Osteoblast (primary cell): ENCODE results near the gene RSRC1. TPM values are rescaled to one million over a fixed set of nuclear protein-coding genes. Genes with fewer than 3 reads are reported as not detected.

Experiments used
- DNase-seq: peaks from one replicate; pipeline ENCODE4 v3.0.0; 2011; ENCODE audit warnings: low spot score, mixed read lengths; ENCODE audit not compliant: insufficient read length; ENCODE audit errors: missing footprints
- H2AFZ ChIP-seq: 2 replicates; pipeline ENCODE4 v1.6.0; 2011; ENCODE audit warnings: mild to moderate bottlenecking, low read length
- H3K27ac ChIP-seq: 2 replicates; pipeline ENCODE4 v1.5.1; 2011; ENCODE audit warnings: mild to moderate bottlenecking, low read depth, low read length, moderate library complexity
- H3K27me3 ChIP-seq: 2 replicates; pipeline ENCODE4 v1.6.0; 2012; ENCODE audit warnings: mild to moderate bottlenecking, control low read depth, inconsistent platforms, low read length, moderate library complexity; ENCODE audit not compliant: insufficient read depth
- H3K36me3 ChIP-seq: 2 replicates; pipeline ENCODE4 v1.5.1; 2011; ENCODE audit warnings: mild to moderate bottlenecking, low read length, control low read depth, moderate library complexity; ENCODE audit not compliant: insufficient read depth
- H3K4me1 ChIP-seq: 2 replicates; pipeline ENCODE4 v1.5.1; 2011; ENCODE audit warnings: mild to moderate bottlenecking, low read length, control low read depth, moderate library complexity; ENCODE audit not compliant: insufficient read depth
- H3K4me2 ChIP-seq: 2 replicates; pipeline ENCODE4 v1.6.0; 2011; ENCODE audit warnings: mild to moderate bottlenecking, low read length; ENCODE audit not compliant: insufficient read depth
- H3K4me3 ChIP-seq: fragments of 200-600 bp; sonication (generic); 3 replicates; pipeline ENCODE4 v1.5.1; 2012; ENCODE audit warnings: mild to moderate bottlenecking, low read length, inconsistent platforms; ENCODE audit not compliant: insufficient read depth
- H3K79me2 ChIP-seq: 2 replicates; pipeline ENCODE4 v1.6.0; 2012; ENCODE audit warnings: mild to moderate bottlenecking, low read length, control low read depth, inconsistent platforms; ENCODE audit not compliant: insufficient read depth
- H3K9me3 ChIP-seq: 2 replicates; pipeline ENCODE4 v1.5.1; 2011; ENCODE audit warnings: low read depth, low read length, control low read depth
- H4K20me1 ChIP-seq: 2 replicates; pipeline ENCODE4 v1.6.0; 2012; ENCODE audit warnings: mild to moderate bottlenecking, low read length, control low read depth; ENCODE audit not compliant: insufficient read depth
- total RNA-seq: library from RNA; depleted of rRNA; stranded (reverse); fragments of >200 nt; gene quantifications from 2 replicates; pipeline ENCODE4 v1.2.3, GENCODE V29; 2012
- TF ChIP-seq, protein P1 (sequence below): IDR thresholded peaks from 2 replicates; pipeline ENCODE4 v1.5.1; 2011; ENCODE audit warnings: mild to moderate bottlenecking, low read depth, low read length, moderate library complexity; ENCODE audit errors: extremely low read depth

Gene RSRC1
- total RNA-seq, 1 donor, result 69.8 TPM

DNA sequence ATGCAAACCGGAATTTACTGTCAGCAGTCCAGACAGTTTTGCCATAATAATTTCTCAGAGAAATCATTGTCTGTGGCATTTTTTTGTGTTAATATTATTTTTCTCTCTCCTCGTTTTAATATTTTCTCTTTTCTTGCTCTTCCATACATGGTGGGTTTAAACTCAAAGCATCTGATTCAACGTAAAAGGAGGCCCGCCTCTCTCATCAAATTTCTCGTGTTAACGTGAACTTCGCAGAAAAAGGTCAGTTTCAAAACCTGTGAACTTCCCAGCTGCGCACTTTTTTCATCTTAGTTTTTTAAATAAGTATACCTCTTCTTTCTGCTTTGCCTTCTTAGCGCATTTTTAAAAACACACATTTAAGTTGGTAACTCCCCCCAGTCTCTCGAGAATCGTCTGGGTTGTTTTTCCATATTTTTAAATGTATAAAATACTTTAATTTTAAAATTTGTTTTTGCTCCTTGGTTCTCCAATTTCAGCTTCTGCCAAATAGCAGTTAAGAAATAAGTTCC lies 12.8 kb upstream of the RSRC1 start:
- Histone ChIP-seq H3K4me2 (peak overlapping the region; percentile 75), H3K9me3 (no peaks in the 10 kb centered on the region), H4K20me1 (no peaks in the 10 kb centered on the region), H3K27me3 (peaks cover 32% of the 10 kb centered on the region), H2AFZ (peak overlapping the region; percentile 82), H3K27ac (no peak overlapping the region), H3K36me3 (peaks cover 22% of the 10 kb centered on the region), H3K4me1 (no peaks in the 10 kb centered on the region), H3K4me3 (no peak overlapping the region), H3K79me2 (peaks cover 2% of the 10 kb centered on the region)
- TF ChIP-seq, protein P1, sequence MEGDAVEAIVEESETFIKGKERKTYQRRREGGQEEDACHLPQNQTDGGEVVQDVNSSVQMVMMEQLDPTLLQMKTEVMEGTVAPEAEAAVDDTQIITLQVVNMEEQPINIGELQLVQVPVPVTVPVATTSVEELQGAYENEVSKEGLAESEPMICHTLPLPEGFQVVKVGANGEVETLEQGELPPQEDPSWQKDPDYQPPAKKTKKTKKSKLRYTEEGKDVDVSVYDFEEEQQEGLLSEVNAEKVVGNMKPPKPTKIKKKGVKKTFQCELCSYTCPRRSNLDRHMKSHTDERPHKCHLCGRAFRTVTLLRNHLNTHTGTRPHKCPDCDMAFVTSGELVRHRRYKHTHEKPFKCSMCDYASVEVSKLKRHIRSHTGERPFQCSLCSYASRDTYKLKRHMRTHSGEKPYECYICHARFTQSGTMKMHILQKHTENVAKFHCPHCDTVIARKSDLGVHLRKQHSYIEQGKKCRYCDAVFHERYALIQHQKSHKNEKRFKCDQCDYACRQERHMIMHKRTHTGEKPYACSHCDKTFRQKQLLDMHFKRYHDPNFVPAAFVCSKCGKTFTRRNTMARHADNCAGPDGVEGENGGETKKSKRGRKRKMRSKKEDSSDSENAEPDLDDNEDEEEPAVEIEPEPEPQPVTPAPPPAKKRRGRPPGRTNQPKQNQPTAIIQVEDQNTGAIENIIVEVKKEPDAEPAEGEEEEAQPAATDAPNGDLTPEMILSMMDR, result no peak
- no peak for DNase-seq

DNA sequence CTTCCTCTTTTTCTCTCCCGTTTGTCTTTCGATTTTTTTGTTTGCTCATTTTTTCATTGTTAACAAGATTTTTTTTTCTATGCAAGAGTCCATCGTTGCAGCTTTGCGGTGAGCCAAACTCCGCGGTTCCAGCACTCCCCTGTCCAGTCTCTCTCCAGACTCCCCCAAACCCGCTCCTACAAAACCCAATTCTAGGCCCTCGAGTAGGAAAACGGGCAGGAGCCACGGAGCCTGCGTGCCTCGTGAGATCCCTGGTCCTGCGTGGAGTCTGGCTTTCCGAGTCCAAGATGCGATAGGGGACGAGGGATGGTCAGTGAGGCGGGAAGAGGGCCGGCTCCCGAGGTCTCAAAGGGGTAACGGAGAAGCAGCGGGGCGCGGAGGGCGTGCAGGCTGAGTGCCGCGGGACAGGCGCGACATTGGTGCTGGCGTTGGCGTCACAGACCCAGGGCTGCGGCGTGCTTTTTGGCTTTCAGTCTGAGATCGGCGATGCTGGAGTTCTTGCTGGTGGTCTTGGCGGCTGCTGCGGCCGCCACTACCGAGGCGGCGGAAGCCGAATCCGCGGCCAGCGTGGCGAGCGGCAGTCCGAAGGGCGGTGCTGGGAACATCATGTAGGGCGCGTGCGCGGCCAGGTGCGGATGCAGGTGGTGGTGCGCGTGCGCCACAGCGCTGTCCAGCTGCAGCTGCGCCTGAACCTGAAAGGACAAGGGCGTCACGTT lies 12.1 kb upstream of the RSRC1 start:
- Histone ChIP-seq H3K27me3 (peaks cover 32% of the 10 kb centered on the region), H3K4me2 (peak overlapping the region; percentile 75), H2AFZ (peak overlapping the region; percentile 82), H3K9me3 (no peaks in the 10 kb centered on the region), H3K4me1 (no peaks in the 10 kb centered on the region), H3K27ac (no peak overlapping the region), H3K79me2 (peaks cover 7% of the 10 kb centered on the region), H3K4me3 (peak overlapping the region; percentile 68), H3K36me3 (peaks cover 22% of the 10 kb centered on the region), H4K20me1 (peaks cover 3% of the 10 kb centered on the region)
- TF ChIP-seq, protein P1, result no peak
- peak; percentile 95 for DNase-seq

DNA sequence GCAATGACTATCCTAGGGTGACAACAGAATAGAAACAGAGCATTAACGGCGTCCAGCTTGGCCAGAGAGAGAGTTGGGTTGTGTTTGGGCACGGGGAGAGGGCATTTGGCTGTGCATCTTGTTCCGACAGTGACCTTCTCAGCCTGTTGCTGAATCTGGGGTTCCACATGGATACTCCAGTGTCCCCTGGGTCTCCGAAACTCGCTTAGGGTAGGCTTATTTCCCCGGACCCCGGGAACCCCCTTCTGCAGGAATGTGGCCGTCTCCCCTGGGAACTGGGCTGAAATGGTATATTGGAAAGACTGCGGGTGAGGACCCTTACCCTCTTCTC lies 11.6 kb upstream of the RSRC1 start:
- Histone ChIP-seq H4K20me1 (peaks cover 5% of the 10 kb centered on the region), H3K36me3 (peaks cover 22% of the 10 kb centered on the region), H3K9me3 (no peaks in the 10 kb centered on the region), H3K4me3 (peak overlapping the region; percentile 68), H3K27me3 (peaks cover 36% of the 10 kb centered on the region), H3K4me1 (no peaks in the 10 kb centered on the region), H2AFZ (peak overlapping the region; percentile 82), H3K4me2 (peak overlapping the region; percentile 75), H3K27ac (no peak overlapping the region), H3K79me2 (peaks cover 12% of the 10 kb centered on the region)
- TF ChIP-seq, protein P1, result no peak
- no peak for DNase-seq

DNA sequence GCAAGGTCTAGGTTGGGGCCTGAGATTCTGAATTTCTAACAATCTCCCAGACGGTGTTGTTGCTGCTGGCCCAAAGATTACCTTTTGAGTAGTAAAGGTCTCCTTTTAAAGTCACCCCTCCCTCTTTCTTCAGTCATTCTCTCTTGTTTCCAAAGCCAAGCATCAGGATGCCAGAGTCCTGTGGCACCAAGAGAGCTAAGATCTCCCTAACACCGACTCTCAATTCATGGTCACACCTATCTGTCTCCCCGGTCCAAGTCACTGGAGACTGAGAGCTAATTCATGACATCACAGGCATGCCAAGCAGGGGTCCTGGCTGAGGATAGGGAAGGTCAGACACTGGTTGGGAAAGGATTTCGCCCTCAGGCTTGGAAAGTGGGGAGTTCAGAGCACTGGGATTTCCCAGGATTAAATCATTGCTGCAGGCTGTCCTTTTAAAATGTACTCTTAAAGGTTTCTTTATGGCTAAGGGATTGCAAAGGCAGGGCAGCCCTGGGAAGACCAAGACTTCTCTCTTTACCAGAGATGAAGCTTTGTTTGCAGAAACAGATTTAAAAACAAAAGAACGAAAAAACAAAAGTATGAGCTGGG lies 11.0 kb upstream of the RSRC1 start:
- no peaks in the 10 kb centered on the region for H3K9me3 ChIP-seq
- peaks cover 18% of the 10 kb centered on the region for H3K79me2 ChIP-seq
- no peak overlapping the region for H3K27ac ChIP-seq
- H3K4me2 ChIP-seq, result no peak overlapping the region
- peak; percentile 76 for DNase-seq
- no peaks in the 10 kb centered on the region for H3K4me1 ChIP-seq
- TF ChIP-seq, protein P1, result no peak
- no peak overlapping the region for H3K4me3 ChIP-seq
- peaks cover 5% of the 10 kb centered on the region for H4K20me1 ChIP-seq
- H3K36me3 ChIP-seq, result peaks cover 22% of the 10 kb centered on the region
- no peak overlapping the region for H2AFZ ChIP-seq
- peaks cover 41% of the 10 kb centered on the region for H3K27me3 ChIP-seq
